Smooth muscle cell (in vitro differentiated cells): Measurements from ENCODE around the gene CDC42BPA. TPM values are rescaled to one million over a fixed set of nuclear protein-coding genes. Genes with fewer than 3 reads are reported as not detected.

Source experiments
- DNase-seq: peaks from one replicate; lab custom pipeline; 2025; ENCODE audit not compliant: unreplicated experiment; lab: John Stamatoyannopoulos, UW
- H2AFZ ChIP-seq: fragments of 200-600 bp; sonication (generic); 2 replicates; pipeline ENCODE4 v1.6.0; 2016; ENCODE audit warnings: antibody characterized with exemption, low read depth, mild to moderate bottlenecking
- H3F3A ChIP-seq: fragments of 200-600 bp; sonication (generic); 2 replicates; pipeline ENCODE4 v1.6.0; 2017; ENCODE audit warnings: antibody characterized with exemption, low read depth
- H3K27ac ChIP-seq: fragments of 200-600 bp; sonication (generic); 2 replicates; pipeline ENCODE4 v1.5.1; 2016; ENCODE audit warnings: low read depth, mild to moderate bottlenecking
- H3K27me3 ChIP-seq: fragments of 200-600 bp; sonication (generic); 2 replicates; pipeline ENCODE4 v1.6.1; 2016; ENCODE audit warnings: low read depth, mild to moderate bottlenecking
- H3K36me3 ChIP-seq: fragments of 200-600 bp; sonication (generic); 2 replicates; pipeline ENCODE4 v1.5.1; 2016; ENCODE audit warnings: low read depth
- H3K4me1 ChIP-seq: fragments of 200-600 bp; sonication (generic); 2 replicates; pipeline ENCODE4 v1.5.1; 2016; ENCODE audit warnings: low read depth
- H3K4me2 ChIP-seq: fragments of 200-600 bp; sonication (generic); 2 replicates; pipeline ENCODE4 v1.6.0; 2016; ENCODE audit warnings: mild to moderate bottlenecking
- H3K4me3 ChIP-seq: fragments of 200-600 bp; sonication (generic); 2 replicates; pipeline ENCODE4 v1.5.1; 2016; ENCODE audit warnings: mild to moderate bottlenecking
- H3K79me2 ChIP-seq: fragments of 200-600 bp; sonication (generic); 2 replicates; pipeline ENCODE4 v1.6.0; 2016; ENCODE audit warnings: low read depth, mild to moderate bottlenecking
- H3K9ac ChIP-seq: fragments of 200-600 bp; sonication (generic); 2 replicates; pipeline ENCODE4 v1.6.0; 2016; ENCODE audit warnings: low read depth
- H3K9me3 ChIP-seq: fragments of 200-600 bp; sonication (generic); replicated peaks from 2 replicates; pipeline ENCODE4 v1.5.1; 2016; ENCODE audit warnings: low read depth
- H4K20me1 ChIP-seq: fragments of 200-600 bp; sonication (generic); 2 replicates; pipeline ENCODE4 v1.6.0; 2016; ENCODE audit warnings: low read depth
- CTCF ChIP-seq: fragments of 200-600 bp; sonication (generic); IDR thresholded peaks from 2 replicates; pipeline ENCODE4 v1.5.1; 2017; ENCODE audit warnings: borderline replicate concordance, mild to moderate bottlenecking, antibody characterized with exemption; ENCODE audit not compliant: insufficient read depth, poor library complexity, severe bottlenecking
- WGBS: methylation state at CpG from one replicate; pipeline ENCODE4 v1.1.7; 2016; ENCODE audit warnings: low lambda C conversion rate; 5-methylcytosine and 5-hydroxymethylcytosine counted together
- polyA plus RNA-seq: library from polyadenylated mRNA; unstranded; fragments of >200 nt; fragmentation: Nextera tagmentation; extraction: Ambion mirVana; gene quantifications from 2 replicates; pipeline ENCODE4 v1.2.1, GENCODE V29; 2016
- total RNA-seq: library from RNA; depleted of rRNA; stranded (reverse); fragments of >200 nt; gene quantifications from 2 replicates; pipeline ENCODE4 v1.2.3, GENCODE V29; 2014

The CDC42BPA gene
- total and polyA plus RNA-seq, 2 experiments from 2014 or later = 14.8 to 34.9 TPM

DNA sequence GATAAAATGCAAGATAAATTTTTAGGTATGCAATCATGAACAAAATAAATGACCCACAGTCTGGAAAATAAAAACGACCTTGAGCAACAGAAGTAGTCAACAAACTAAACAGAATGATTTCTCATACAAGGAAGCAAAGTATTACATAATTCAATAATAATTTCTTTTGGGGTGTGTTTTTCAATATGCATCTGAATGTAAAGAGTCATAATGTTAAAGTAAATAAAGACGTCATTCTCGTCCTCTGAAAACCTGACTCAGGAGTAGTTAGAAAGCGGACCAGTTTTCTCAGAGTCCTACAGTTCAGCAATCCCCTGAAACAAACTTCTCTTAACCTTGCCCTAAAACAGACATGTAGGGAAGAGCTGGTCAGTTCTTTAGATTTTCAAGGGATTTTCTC is 18.6 kb downstream of the CDC42BPA start:
- Histone ChIP-seq H2AFZ (no peak overlapping the region), H3K9ac (no peak overlapping the region), H3K79me2 (peaks cover 84% of the 10 kb centered on the region), H3K4me2 (peak overlapping the region; percentile 77), H3K9me3 (no peaks in the 10 kb centered on the region), H3K36me3 (no peaks in the 10 kb centered on the region), H4K20me1 (peaks cover 43% of the 10 kb centered on the region), H3F3A (peaks cover 9% of the 10 kb centered on the region), H3K4me1 (peaks cover 17% of the 10 kb centered on the region), H3K27ac (peak overlapping the region; percentile 75), H3K27me3 (no peaks in the 10 kb centered on the region), H3K4me3 (no peak overlapping the region)
- DNase-seq = no peak
- no peak for TF ChIP-seq CTCF
- 75% methylated on average over 4 of the region's 4 CpGs for WGBS

DNA sequence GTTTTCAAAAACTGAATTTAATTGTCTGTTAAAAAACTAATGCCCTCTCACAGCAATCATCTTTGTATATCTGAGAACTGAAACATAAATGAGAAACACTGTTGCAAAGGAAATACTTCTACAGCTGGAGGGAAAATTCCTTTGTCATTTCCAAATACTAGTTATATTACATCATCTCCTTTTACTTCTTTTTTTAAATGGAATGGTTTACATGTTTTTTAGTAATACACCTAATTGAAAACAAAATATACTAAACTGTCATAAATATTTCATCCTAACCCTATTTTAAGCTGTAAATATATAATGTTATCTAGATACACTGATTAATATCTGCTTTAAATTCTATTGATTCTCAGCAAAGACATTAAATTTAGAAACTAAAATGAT is 19.1 kb downstream of the CDC42BPA start:
- H3K9ac ChIP-seq = peak overlapping the region; percentile 31

DNA sequence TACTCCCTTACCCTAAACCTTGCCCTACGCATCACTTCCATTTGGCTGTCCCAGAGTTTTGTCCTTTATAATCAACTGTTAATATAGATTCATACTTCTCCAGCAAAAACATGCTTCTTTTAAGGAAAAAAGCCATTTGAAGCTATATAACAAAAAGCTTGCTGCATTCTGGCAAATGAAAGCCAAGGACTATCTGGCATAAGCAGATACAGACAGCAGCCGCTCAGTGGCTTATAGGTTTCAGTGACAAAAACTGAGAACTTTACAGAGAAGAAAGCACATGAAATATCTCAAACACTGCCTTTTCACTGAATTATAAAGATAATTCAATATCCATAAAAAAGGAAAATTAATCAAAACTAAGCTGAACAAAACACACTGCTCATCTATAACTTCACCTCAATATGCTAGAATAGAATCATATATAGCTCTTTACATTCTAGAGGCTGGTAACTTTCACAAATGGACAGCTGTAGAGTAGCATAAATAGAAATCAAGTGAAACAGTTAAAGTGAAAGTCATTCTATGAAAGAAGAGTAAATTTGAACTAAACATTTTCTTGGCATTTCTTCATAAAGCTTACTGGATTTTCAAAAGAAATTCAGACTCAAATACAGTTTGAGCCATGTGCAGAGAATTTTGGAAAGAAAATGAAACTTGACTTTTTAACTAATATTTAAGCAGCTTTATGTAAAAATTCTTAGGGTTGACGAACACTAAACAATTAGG is 19.6 kb downstream of the CDC42BPA start:
- WGBS = 80% methylated on average over 3 of the region's 3 CpGs
- no peak for TF ChIP-seq CTCF
- peak overlapping the region; percentile 75 for H3K27ac ChIP-seq
- H3K79me2 ChIP-seq = peaks cover 88% of the 10 kb centered on the region
- H3K4me1 ChIP-seq = peaks cover 17% of the 10 kb centered on the region
- H3K4me2 ChIP-seq = peak overlapping the region; percentile 77
- no peaks in the 10 kb centered on the region for H3K27me3 ChIP-seq
- H2AFZ ChIP-seq = no peak overlapping the region
- no peaks in the 10 kb centered on the region for H3K36me3 ChIP-seq
- H3K9me3 ChIP-seq = no peaks in the 10 kb centered on the region
- DNase-seq = no peak
- peak overlapping the region; percentile 31 for H3K9ac ChIP-seq
- H3K4me3 ChIP-seq = peak overlapping the region; percentile 17
- H4K20me1 ChIP-seq = peaks cover 47% of the 10 kb centered on the region
- H3F3A ChIP-seq = peaks cover 9% of the 10 kb centered on the region

More for the DNA sequence above, 19.1 kb downstream of the CDC42BPA start:
- Histone ChIP-seq H3K9me3 (no peaks in the 10 kb centered on the region), H3K27me3 (no peaks in the 10 kb centered on the region), H3K79me2 (peaks cover 82% of the 10 kb centered on the region), H4K20me1 (peaks cover 43% of the 10 kb centered on the region), H3K36me3 (no peaks in the 10 kb centered on the region), H3K4me2 (peak overlapping the region; percentile 77), H3K4me3 (peak overlapping the region; percentile 17), H3K4me1 (peaks cover 17% of the 10 kb centered on the region), H3K27ac (peak overlapping the region; percentile 75), H3F3A (peaks cover 9% of the 10 kb centered on the region), H2AFZ (no peak overlapping the region)
- DNase-seq = no peak
- no peak for TF ChIP-seq CTCF

GRCh38 chr1:227297073-227297793 is 21.1 kb downstream of the CDC42BPA start:
- H4K20me1 ChIP-seq = peaks cover 60% of the 10 kb centered on the region
- no peak overlapping the region for H3K27ac ChIP-seq
- H3K9me3 ChIP-seq = no peaks in the 10 kb centered on the region
- H3K4me2 ChIP-seq = no peak overlapping the region
- 98% methylated on average over 4 of the region's 4 CpGs for WGBS
- no peak overlapping the region for H2AFZ ChIP-seq
- no peak overlapping the region for H3K9ac ChIP-seq
- no peak for DNase-seq
- no peaks in the 10 kb centered on the region for H3K36me3 ChIP-seq
- H3K79me2 ChIP-seq = peaks cover 94% of the 10 kb centered on the region
- H3K27me3 ChIP-seq = no peaks in the 10 kb centered on the region
- peaks cover 17% of the 10 kb centered on the region for H3K4me1 ChIP-seq
- no peak for TF ChIP-seq CTCF
- H3F3A ChIP-seq = peaks cover 9% of the 10 kb centered on the region
- no peak overlapping the region for H3K4me3 ChIP-seq
